Measurements from ENCODE around the gene MYO1B.

The MYO1B gene

DNA sequence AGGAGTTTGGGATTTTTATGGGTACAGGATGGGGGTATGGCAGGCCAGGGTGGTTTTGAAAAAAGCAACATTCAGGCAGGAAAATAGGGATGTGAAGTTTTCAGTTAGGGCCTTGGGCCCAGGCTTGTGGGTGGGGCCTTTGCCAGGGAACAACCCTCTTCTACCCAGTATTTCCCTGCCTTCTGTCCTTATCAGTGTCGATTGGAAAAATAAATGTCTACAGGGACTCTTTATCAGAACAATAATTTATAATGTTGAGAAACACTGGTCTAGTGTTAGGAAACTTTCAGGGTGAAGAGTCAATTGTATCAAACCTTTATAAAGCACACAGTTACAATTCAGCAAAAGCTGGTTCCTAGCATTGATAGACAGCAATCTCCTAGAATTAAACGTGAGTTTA lies 218.6 kb downstream of the MYO1B start:
- Histone ChIP-seq H3K27ac (ENCODE audit: low read depth, low read length) (no peak overlapping the region), H3F3A (ENCODE audit: insufficient read depth) (no peaks in the 10 kb centered on the region), H3K27me3 (ENCODE audit: low read length) (no peaks in the 10 kb centered on the region), H2AFZ (ENCODE audit: low read depth, low read length, severe bottlenecking) (no peak overlapping the region), H3K4me3 (ENCODE audit: insufficient read depth, low read length, poor library complexity, severe bottlenecking) (no peak overlapping the region), H3K36me3 (ENCODE audit: low read length) (no peaks in the 10 kb centered on the region), H4K20me1 (ENCODE audit: low read depth, low read length) (no peaks in the 10 kb centered on the region; the same call in 1 of the 2 replicates), H3K4me2 (ENCODE audit: low read depth, low read length, poor library complexity, severe bottlenecking) (no peak overlapping the region), H3K79me2 (ENCODE audit: insufficient read depth, low read length) (no peaks in the 10 kb centered on the region), H3K9me3 (ENCODE audit: insufficient read depth, low read length) (no peaks in the 10 kb centered on the region), H3K9ac (ENCODE audit: low read length) (no peak overlapping the region), H3K9me2 (replicated peaks; ENCODE audit: insufficient read depth, low read length) (no peaks in the 10 kb centered on the region; the same call in 1 of the 2 replicates)
- TF ChIP-seq EZH2phosphoT487 (conservative IDR thresholded peaks at IDR 0.05; ENCODE audit: low read length), result no peak
- TF ChIP-seq, protein P1, sequence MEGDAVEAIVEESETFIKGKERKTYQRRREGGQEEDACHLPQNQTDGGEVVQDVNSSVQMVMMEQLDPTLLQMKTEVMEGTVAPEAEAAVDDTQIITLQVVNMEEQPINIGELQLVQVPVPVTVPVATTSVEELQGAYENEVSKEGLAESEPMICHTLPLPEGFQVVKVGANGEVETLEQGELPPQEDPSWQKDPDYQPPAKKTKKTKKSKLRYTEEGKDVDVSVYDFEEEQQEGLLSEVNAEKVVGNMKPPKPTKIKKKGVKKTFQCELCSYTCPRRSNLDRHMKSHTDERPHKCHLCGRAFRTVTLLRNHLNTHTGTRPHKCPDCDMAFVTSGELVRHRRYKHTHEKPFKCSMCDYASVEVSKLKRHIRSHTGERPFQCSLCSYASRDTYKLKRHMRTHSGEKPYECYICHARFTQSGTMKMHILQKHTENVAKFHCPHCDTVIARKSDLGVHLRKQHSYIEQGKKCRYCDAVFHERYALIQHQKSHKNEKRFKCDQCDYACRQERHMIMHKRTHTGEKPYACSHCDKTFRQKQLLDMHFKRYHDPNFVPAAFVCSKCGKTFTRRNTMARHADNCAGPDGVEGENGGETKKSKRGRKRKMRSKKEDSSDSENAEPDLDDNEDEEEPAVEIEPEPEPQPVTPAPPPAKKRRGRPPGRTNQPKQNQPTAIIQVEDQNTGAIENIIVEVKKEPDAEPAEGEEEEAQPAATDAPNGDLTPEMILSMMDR (IDR thresholded peaks at IDR 0.05; ENCODE audit: insufficient read depth, low read length, poor library complexity, severe bottlenecking), result no peak

DNA sequence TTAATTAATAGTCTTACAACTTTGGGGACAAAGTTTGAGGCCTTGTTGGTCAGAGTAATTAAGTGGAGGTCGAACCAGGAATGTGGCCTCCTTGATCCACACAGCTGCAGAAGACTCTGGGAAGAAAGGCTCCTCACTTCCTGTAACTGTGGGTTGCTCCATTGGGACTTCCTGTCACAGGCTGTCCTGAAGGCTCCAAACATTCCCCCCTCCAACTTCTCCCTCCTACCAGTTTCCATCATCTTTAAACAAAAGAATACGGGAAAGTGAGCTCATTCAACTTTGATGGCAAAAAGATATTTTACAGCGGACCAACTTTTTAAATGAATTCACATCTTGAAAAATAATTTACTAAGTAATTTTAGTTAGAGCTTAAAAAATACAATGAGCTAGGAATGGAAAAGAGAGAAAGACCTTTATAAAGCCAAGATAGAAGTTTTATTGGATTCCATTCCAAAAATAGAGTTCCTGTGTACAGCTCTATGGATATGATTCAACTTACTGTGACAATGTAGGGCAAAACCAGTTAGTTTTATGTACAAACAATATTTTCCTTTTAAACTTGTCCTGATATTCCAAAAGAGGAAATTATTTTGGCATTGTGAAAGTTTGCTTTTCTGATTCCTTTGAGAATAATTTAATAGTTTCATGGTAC lies 220.7 kb downstream of the MYO1B start:
- Histone ChIP-seq H3K4me2 (ENCODE audit: low read depth, low read length, poor library complexity, severe bottlenecking) (no peak overlapping the region), H4K20me1 (ENCODE audit: low read depth, low read length) (no peaks in the 10 kb centered on the region), H2AFZ (ENCODE audit: low read depth, low read length, severe bottlenecking) (no peak overlapping the region), H3K9me3 (ENCODE audit: insufficient read depth, low read length) (no peaks in the 10 kb centered on the region), H3K36me3 (ENCODE audit: low read length) (no peaks in the 10 kb centered on the region), H3K9ac (ENCODE audit: low read length) (no peak overlapping the region), H3F3A (ENCODE audit: insufficient read depth) (no peaks in the 10 kb centered on the region), H3K4me3 (ENCODE audit: insufficient read depth, low read length, poor library complexity, severe bottlenecking) (no peak overlapping the region), H3K79me2 (ENCODE audit: insufficient read depth, low read length) (no peaks in the 10 kb centered on the region), H3K27me3 (ENCODE audit: low read length) (no peaks in the 10 kb centered on the region), H3K27ac (ENCODE audit: low read depth, low read length) (no peak overlapping the region), H3K9me2 (replicated peaks; ENCODE audit: insufficient read depth, low read length) (no peaks in the 10 kb centered on the region; the same call in 1 of the 2 replicates)
- TF ChIP-seq EZH2phosphoT487 (conservative IDR thresholded peaks at IDR 0.05; ENCODE audit: low read length), result no peak
- TF ChIP-seq, protein P1 (IDR thresholded peaks at IDR 0.05; ENCODE audit: insufficient read depth, low read length, poor library complexity, severe bottlenecking), result no peak

DNA sequence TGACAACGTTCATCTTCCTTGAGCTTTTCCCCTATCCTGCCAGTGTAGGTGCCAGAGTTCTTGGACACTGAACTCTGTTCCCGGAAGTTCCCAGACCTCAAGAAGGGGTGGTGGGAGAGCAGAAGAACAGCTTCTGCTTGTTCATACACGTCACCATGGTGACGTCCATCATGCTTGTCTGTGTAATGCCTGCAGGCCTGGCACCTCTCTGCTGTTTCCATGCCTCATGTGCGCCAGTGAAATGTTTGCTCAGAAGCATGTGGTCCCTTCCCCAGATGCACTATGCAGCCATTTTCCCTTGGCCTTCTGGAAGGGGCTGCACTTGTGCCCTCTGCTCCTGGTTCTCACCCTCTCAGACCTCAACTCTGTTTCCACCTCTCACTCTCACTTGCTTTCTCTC lies 221.9 kb downstream of the MYO1B start:
- Histone ChIP-seq H3K9me2 (replicated peaks; ENCODE audit: insufficient read depth, low read length) (no peaks in the 10 kb centered on the region; the same call in 1 of the 2 replicates), H3K36me3 (ENCODE audit: low read length) (no peaks in the 10 kb centered on the region), H3K9me3 (ENCODE audit: insufficient read depth, low read length) (no peaks in the 10 kb centered on the region), H3K79me2 (ENCODE audit: insufficient read depth, low read length) (no peaks in the 10 kb centered on the region), H3K27ac (ENCODE audit: low read depth, low read length) (no peak overlapping the region), H4K20me1 (ENCODE audit: low read depth, low read length) (no peaks in the 10 kb centered on the region), H3K4me2 (ENCODE audit: low read depth, low read length, poor library complexity, severe bottlenecking) (no peak overlapping the region), H3F3A (ENCODE audit: insufficient read depth) (no peaks in the 10 kb centered on the region), H3K9ac (ENCODE audit: low read length) (no peak overlapping the region), H3K4me3 (ENCODE audit: insufficient read depth, low read length, poor library complexity, severe bottlenecking) (no peak overlapping the region), H3K27me3 (ENCODE audit: low read length) (no peaks in the 10 kb centered on the region), H2AFZ (ENCODE audit: low read depth, low read length, severe bottlenecking) (no peak overlapping the region)
- TF ChIP-seq, protein P1 (IDR thresholded peaks at IDR 0.05; ENCODE audit: insufficient read depth, low read length, poor library complexity, severe bottlenecking), result no peak
- TF ChIP-seq EZH2phosphoT487 (conservative IDR thresholded peaks at IDR 0.05; ENCODE audit: low read length), result no peak

Data from SU-DHL-6 (cell line).